ENCODE data around the gene RALGAPA1.

DNA sequence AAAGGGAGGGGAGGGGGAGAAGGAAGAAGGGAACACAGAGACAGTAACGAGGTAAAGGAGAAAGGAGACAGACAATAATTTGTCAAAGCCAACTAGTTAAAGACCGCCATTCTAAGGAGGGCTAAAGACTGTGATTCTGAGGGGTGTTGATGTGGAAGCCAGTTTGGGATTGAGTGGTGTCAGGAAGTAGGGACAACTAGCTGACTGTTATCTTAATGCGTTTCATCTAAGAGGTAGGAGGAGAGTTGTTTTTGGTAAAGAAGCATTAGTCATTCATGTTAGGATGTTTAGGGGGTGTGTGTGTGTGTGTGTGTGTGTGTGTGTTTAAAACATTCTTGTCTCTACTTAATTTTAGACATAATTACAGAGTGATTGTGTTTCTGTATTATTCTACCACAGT is 180.1 kb downstream of the RALGAPA1 start:
- TF ChIP-seq, protein P1, sequence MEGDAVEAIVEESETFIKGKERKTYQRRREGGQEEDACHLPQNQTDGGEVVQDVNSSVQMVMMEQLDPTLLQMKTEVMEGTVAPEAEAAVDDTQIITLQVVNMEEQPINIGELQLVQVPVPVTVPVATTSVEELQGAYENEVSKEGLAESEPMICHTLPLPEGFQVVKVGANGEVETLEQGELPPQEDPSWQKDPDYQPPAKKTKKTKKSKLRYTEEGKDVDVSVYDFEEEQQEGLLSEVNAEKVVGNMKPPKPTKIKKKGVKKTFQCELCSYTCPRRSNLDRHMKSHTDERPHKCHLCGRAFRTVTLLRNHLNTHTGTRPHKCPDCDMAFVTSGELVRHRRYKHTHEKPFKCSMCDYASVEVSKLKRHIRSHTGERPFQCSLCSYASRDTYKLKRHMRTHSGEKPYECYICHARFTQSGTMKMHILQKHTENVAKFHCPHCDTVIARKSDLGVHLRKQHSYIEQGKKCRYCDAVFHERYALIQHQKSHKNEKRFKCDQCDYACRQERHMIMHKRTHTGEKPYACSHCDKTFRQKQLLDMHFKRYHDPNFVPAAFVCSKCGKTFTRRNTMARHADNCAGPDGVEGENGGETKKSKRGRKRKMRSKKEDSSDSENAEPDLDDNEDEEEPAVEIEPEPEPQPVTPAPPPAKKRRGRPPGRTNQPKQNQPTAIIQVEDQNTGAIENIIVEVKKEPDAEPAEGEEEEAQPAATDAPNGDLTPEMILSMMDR (IDR thresholded peaks at IDR 0.05; ENCODE audit: insufficient read depth, low read length), result no peak
- no peak for TF ChIP-seq POLR2AphosphoS5 (IDR thresholded peaks at IDR 0.05; ENCODE audit: low read depth)
